Mesenchymal stem cell (in vitro differentiated cells and primary cell): ENCODE data around the gene CCR9. TPM values are rescaled to one million over a fixed set of nuclear protein-coding genes. Genes with fewer than 3 reads are reported as not detected.

Experiments used
- DNase-seq: peaks from one replicate; pipeline ENCODE4 v3.0.0-alpha.2; 2013
- H2AFZ ChIP-seq: one replicate; pipeline ENCODE4 v1.6.1; 2013; ENCODE audit warnings: low read depth, mild to moderate bottlenecking, control low read depth, inconsistent platforms, low read length, moderate library complexity
- H2AK5ac ChIP-seq: 2 replicates; pipeline ENCODE4 v1.6.1; 2013; ENCODE audit warnings: low read length, moderate library complexity, mild to moderate bottlenecking, inconsistent platforms; ENCODE audit not compliant: severe bottlenecking
- H2BK120ac ChIP-seq: one replicate; pipeline ENCODE4 v1.6.1; 2013; ENCODE audit warnings: low read depth, mild to moderate bottlenecking, inconsistent platforms, low read length, moderate library complexity
- H2BK12ac ChIP-seq, 2 experiments: one replicate each; pipeline ENCODE4 v1.6.1; 2013; ENCODE audit warnings: inconsistent platforms in 2 of 2, low read length in 2 of 2, mild to moderate bottlenecking in 2 of 2, moderate library complexity in 2 of 2, control low read depth in 1 of 2
- H2BK15ac ChIP-seq: one replicate; pipeline ENCODE4 v1.6.1; 2013; ENCODE audit warnings: mild to moderate bottlenecking, low read depth, inconsistent platforms; ENCODE audit not compliant: poor library complexity, severe bottlenecking
- H2BK5ac ChIP-seq: 2 replicates; pipeline ENCODE4 v1.6.1; 2013; ENCODE audit warnings: low read depth, mild to moderate bottlenecking, low read length, control low read depth, inconsistent platforms; ENCODE audit not compliant: poor library complexity, severe bottlenecking
- H3K14ac ChIP-seq, 2 experiments: one replicate each; pipeline ENCODE4 v1.6.1; 2013; ENCODE audit warnings: inconsistent platforms in 2 of 2, low read length in 2 of 2, control low read depth in 1 of 2, mild to moderate bottlenecking in 1 of 2, moderate library complexity in 1 of 2
- H3K18ac ChIP-seq, 2 experiments: one replicate each; pipeline ENCODE4 v1.6.1; 2013; ENCODE audit warnings: inconsistent platforms in 2 of 2, low read length in 2 of 2, control low read depth in 1 of 2, low read depth in 1 of 2, mild to moderate bottlenecking in 1 of 2
- H3K23ac ChIP-seq, 2 experiments: one replicate each; pipeline ENCODE4 v1.6.1; 2013; ENCODE audit warnings: inconsistent platforms in 2 of 2, low read length in 2 of 2, mild to moderate bottlenecking in 2 of 2, moderate library complexity in 2 of 2, control low read depth in 1 of 2
- H3K27ac ChIP-seq: 2 replicates; pipeline ENCODE4 v1.5.1; 2013; ENCODE audit warnings: mild to moderate bottlenecking, moderate library complexity, low read length, control low read depth, inconsistent platforms; ENCODE audit not compliant: poor library complexity, severe bottlenecking
- H3K27me3 ChIP-seq, 2 experiments: 2 replicates each; pipeline versions ENCODE4 v1.6.1 to v1.7.0; 2013; ENCODE audit warnings: low read length in 2 of 2, mild to moderate bottlenecking in 2 of 2, moderate library complexity in 2 of 2, control low read depth in 1 of 2, inconsistent platforms in 1 of 2; ENCODE audit not compliant: control insufficient read depth in 1 of 2, insufficient read depth in 1 of 2
- H3K36me3 ChIP-seq, 2 experiments: 2 replicates each; pipeline versions ENCODE4 v1.6.1 to v1.7.0; 2013; ENCODE audit warnings: low read length in 2 of 2, control low read depth in 1 of 2, inconsistent platforms in 1 of 2, low read depth in 1 of 2, mild to moderate bottlenecking in 1 of 2; ENCODE audit not compliant: insufficient read depth in 2 of 2, control insufficient read depth in 1 of 2
- H3K4ac ChIP-seq, 2 experiments: one replicate each; pipeline ENCODE4 v1.6.1; 2013; ENCODE audit warnings: inconsistent platforms in 2 of 2, low read length in 2 of 2, mild to moderate bottlenecking in 2 of 2, moderate library complexity in 2 of 2, control low read depth in 1 of 2, low read depth in 1 of 2
- H3K4me1 ChIP-seq: 2 replicates; pipeline ENCODE4 v1.6.1; 2013; ENCODE audit warnings: low read depth, low read length, control low read depth; ENCODE audit not compliant: control insufficient read depth, insufficient read depth
- H3K4me2 ChIP-seq: 2 replicates; pipeline ENCODE4 v1.6.1; 2013; ENCODE audit warnings: low read length, mild to moderate bottlenecking, inconsistent platforms; ENCODE audit not compliant: poor library complexity, severe bottlenecking
- H3K4me3 ChIP-seq, 2 experiments: 2 replicates each; pipeline versions ENCODE4 v1.5.1 to v1.7.0; 2013; ENCODE audit warnings: low read length in 2 of 2, mild to moderate bottlenecking in 2 of 2, control low read depth in 1 of 2, low read depth in 1 of 2; ENCODE audit not compliant: insufficient read depth in 1 of 2
- H3K79me1 ChIP-seq: replicated peaks from 2 replicates; pipeline ENCODE4 v1.6.1; 2013; ENCODE audit warnings: mild to moderate bottlenecking, control low read depth, low read length, inconsistent platforms; ENCODE audit not compliant: poor library complexity, severe bottlenecking
- H3K9ac ChIP-seq: 2 replicates; pipeline ENCODE4 v1.7.0; 2013; ENCODE audit warnings: mild to moderate bottlenecking, low read length, moderate library complexity
- H3K9me3 ChIP-seq: 2 replicates; pipeline ENCODE4 v1.7.0; 2013; ENCODE audit warnings: mild to moderate bottlenecking, low read length; ENCODE audit not compliant: control insufficient read depth
- H4K8ac ChIP-seq: one replicate; pipeline ENCODE4 v1.6.1; 2013; ENCODE audit warnings: inconsistent platforms, mild to moderate bottlenecking, low read length, moderate library complexity
- H4K91ac ChIP-seq: one replicate; pipeline ENCODE4 v1.6.1; 2013; ENCODE audit warnings: mild to moderate bottlenecking, low read length, inconsistent platforms
- WGBS: methylation state at CpG from one replicate; pipeline ENCODE4 v1.1.7; 2013; ENCODE audit warnings: mixed read lengths; 5-methylcytosine and 5-hydroxymethylcytosine counted together
- polyA plus RNA-seq, 2 experiments: library from polyadenylated mRNA; stranded (reverse); fragments of 200-250 nt; gene quantifications; one replicate each; pipeline ENCODE4 v1.2.3, GENCODE V29; 2013

CCR9 gene
- not detected for polyA plus RNA-seq (2013, experiment 1 of 2)
- not detected for polyA plus RNA-seq (2013, experiment 2 of 2)

GRCh38 chr3:45885979-45886705 is at the start of gene CCR9:
Gene CCR9 (plus strand): TSS chr3:45886543. CDS start chr3:45894934, 8,391 bp downstream.
- H3K9me3 ChIP-seq = no peaks in the 10 kb centered on the region
- H3K27ac ChIP-seq = no peak within 1 kb of the TSS
- H2BK12ac ChIP-seq = no peak within 1 kb of the TSS
- no peaks in the 10 kb centered on the region for H3K4me1 ChIP-seq
- no peak within 1 kb of the TSS for H3K18ac ChIP-seq
- no peak within 1 kb of the TSS for H3K4ac ChIP-seq
- H3K4me2 ChIP-seq = no peak within 1 kb of the TSS
- WGBS = 90% methylated on average over 9 of the region's 9 CpGs
- H3K79me1 ChIP-seq = no peaks in the 10 kb centered on the region
- peaks cover 18 to 22% of the 10 kb centered on the region in 2 experiments for H3K27me3 ChIP-seq
- H3K36me3 ChIP-seq = no peaks in the 10 kb centered on the region
- H2AFZ ChIP-seq = no peak within 1 kb of the TSS
- H3K23ac ChIP-seq = no peak within 1 kb of the TSS
- DNase-seq = no peak
- no peak within 1 kb of the TSS for H2AK5ac ChIP-seq
- no peak within 1 kb of the TSS for H2BK120ac ChIP-seq
- H2BK5ac ChIP-seq = no peak within 1 kb of the TSS
- no peak within 1 kb of the TSS for H3K9ac ChIP-seq
- no peak within 1 kb of the TSS for H3K14ac ChIP-seq
- no peak within 1 kb of the TSS for H2BK15ac ChIP-seq
- no peak within 1 kb of the TSS for H4K91ac ChIP-seq
- no peak within 1 kb of the TSS for H4K8ac ChIP-seq
- no peak within 1 kb of the TSS for H3K4me3 ChIP-seq

- Histone ChIP-seq H2BK5ac (no peak overlapping the region), H3K9ac (no peak overlapping the region), H3K27me3 (no peaks in the 10 kb centered on the region), H3K36me3 (peaks cover 3 to 38% of the 10 kb centered on the region in 2 experiments), H3K27ac (no peak overlapping the region), H2BK15ac (no peak overlapping the region), H3K79me1 (peaks cover 15% of the 10 kb centered on the region), H4K91ac (no peak overlapping the region), H2BK12ac (no peak overlapping the region), H3K9me3 (no peaks in the 10 kb centered on the region), H2AFZ (no peak overlapping the region), H2BK120ac (no peak overlapping the region), H3K4me2 (no peak overlapping the region), H3K14ac (no peak overlapping the region), H3K23ac (peak overlapping the region in 1 of 2 experiments; percentile 66), H3K4me3 (no peak overlapping the region), H3K18ac (no peak overlapping the region), H4K8ac (no peak overlapping the region), H3K4ac (no peak overlapping the region), H3K4me1 (peaks cover 2% of the 10 kb centered on the region), H2AK5ac (no peak overlapping the region)
- DNase-seq = no peak
- WGBS = 100% methylated on average over 1 of the region's 1 CpG
These were observed 47.9 kb upstream of the CCR9 start for GRCh38 chr3:45838466-45838865.

- H2AFZ ChIP-seq = peak overlapping the region; percentile 98
- H2BK15ac ChIP-seq = no peak overlapping the region
- 8% methylated on average over 13 of the region's 15 CpGs for WGBS
- peak overlapping the region; percentile 10 for H4K8ac ChIP-seq
- H2BK120ac ChIP-seq = no peak overlapping the region
- peaks cover 8 to 11% of the 10 kb centered on the region in 2 experiments for H3K27me3 ChIP-seq
- H3K4me3 ChIP-seq = peak overlapping the region; percentile 92 to 93
- H3K23ac ChIP-seq = peak overlapping the region in 1 of 2 experiments; percentile 46
- H3K79me1 ChIP-seq = peaks cover 14% of the 10 kb centered on the region
- H3K9me3 ChIP-seq = no peaks in the 10 kb centered on the region
- peak overlapping the region in 1 of 2 experiments; percentile 56 for H3K14ac ChIP-seq
- peak overlapping the region; percentile 24 to 58 for H3K18ac ChIP-seq
- H3K27ac ChIP-seq = peak overlapping the region; percentile 9
- H3K9ac ChIP-seq = peak overlapping the region; percentile 97
- no peak overlapping the region for H2AK5ac ChIP-seq
- H2BK12ac ChIP-seq = no peak overlapping the region
- peak; percentile 62 for DNase-seq
- peak overlapping the region; percentile 89 for H3K4me2 ChIP-seq
- peaks cover 2% of the 10 kb centered on the region for H3K4me1 ChIP-seq
- no peak overlapping the region for H2BK5ac ChIP-seq
- H3K4ac ChIP-seq = no peak overlapping the region
- H4K91ac ChIP-seq = peak overlapping the region; percentile 22
- H3K36me3 ChIP-seq = peaks cover 0 to 13% of the 10 kb centered on the region in 2 experiments
These were observed 45.0 kb upstream of the CCR9 start for GRCh38 chr3:45841420-45841756.

GRCh38 chr3:45841757-45842491 is 44.4 kb upstream of the CCR9 start, which contains the start of gene LZTFL1:
Gene LZTFL1 (minus strand): TSS chr3:45842119. CDS start chr3:45841991, 128 bp downstream.
- Histone ChIP-seq H3K4ac (peak within 1 kb of the TSS; percentile 24 to 71), H3K9ac (peak within 1 kb of the TSS; percentile 97), H3K4me3 (peak within 1 kb of the TSS; percentile 92 to 93), H3K27me3 (peaks cover 12 to 13% of the 10 kb centered on the region in 2 experiments), H2BK15ac (no peak within 1 kb of the TSS), H3K14ac (peak within 1 kb of the TSS in 1 of 2 experiments; percentile 56), H3K23ac (peak within 1 kb of the TSS in 1 of 2 experiments; percentile 46), H3K9me3 (no peaks in the 10 kb centered on the region), H2AFZ (peak within 1 kb of the TSS; percentile 98), H2BK120ac (no peak within 1 kb of the TSS), H3K4me1 (peaks cover 2% of the 10 kb centered on the region), H4K91ac (peak within 1 kb of the TSS; percentile 22), H3K18ac (peak within 1 kb of the TSS; percentile 58 to 73), H3K4me2 (peak within 1 kb of the TSS; percentile 89), H4K8ac (peak within 1 kb of the TSS; percentile 90), H3K79me1 (peaks cover 14% of the 10 kb centered on the region), H2AK5ac (no peak within 1 kb of the TSS), H2BK12ac (no peak within 1 kb of the TSS), H3K36me3 (peaks cover 0 to 8% of the 10 kb centered on the region in 2 experiments), H3K27ac (peak within 1 kb of the TSS; percentile 9), H2BK5ac (no peak within 1 kb of the TSS)
- peak; percentile 98 for DNase-seq
- WGBS = 5% methylated on average over 49 of the region's 49 CpGs
